Measurements from ENCODE around the gene COL1A1.

Gene COL1A1

DNA sequence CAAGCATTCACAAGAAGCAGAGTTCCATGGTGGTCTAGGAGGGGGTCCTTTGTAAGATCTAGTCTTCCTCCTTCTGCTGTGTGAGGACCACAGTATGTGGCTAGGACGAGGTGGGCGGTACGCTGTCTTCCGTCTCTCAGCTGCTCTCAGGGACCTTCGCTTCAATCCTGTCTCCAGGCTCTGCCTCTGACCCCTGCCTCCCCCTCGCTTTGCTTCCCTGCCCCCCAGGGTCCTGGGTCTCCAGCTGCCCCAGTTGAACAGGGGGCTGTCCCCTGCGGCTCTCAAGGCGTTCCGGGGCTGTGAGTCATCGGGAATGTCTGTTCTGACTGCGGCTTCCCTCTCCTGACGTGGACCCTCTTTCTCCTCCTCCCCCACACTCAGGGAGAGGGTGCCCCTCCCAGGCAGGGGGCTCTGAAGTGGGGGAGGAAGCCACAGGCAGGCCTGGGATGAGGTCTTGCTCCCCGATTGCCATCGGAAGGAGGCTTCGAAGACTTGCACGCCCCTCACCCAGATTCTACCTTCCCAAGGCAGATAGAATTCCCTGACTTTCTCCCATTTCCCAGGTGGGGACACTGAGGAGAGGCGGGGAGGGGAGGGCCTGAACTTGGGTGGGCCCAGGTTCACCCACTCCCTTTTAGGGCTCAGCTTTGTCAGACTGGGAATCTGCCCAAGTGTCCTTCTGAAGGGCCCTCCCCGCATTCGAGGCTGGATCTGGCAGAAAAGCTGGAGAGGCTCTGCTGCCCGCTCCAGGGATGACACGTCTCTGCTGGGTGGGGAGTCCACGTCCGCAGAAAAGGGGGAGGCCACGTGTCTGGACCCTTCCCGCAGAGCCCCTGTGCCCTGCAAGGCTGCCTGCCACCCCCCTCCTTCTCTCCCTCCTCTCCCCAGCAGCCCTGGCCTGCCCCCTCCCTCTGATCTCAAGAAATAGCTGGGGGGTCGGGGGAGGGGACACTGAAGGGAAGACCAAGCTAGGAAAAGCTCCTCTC, 9.1 kb upstream of the COL1A1 start:
- Histone ChIP-seq H3K36me3 (replicated peaks; ENCODE audit: insufficient read depth, low read length) (no peaks in the 10 kb centered on the region), H3K9me2 (replicated peaks; ENCODE audit: insufficient read depth, low read length) (no peaks in the 10 kb centered on the region), H2AFZ (ENCODE audit: low read length) (no peak overlapping the region), H3K79me2 (ENCODE audit: low read length) (no peaks in the 10 kb centered on the region), H3K9ac (ENCODE audit: low read length) (no peak overlapping the region), H4K20me1 (ENCODE audit: insufficient read depth, low read length) (no peaks in the 10 kb centered on the region), H3F3A (ENCODE audit: insufficient read depth, low read length) (no peaks in the 10 kb centered on the region), H3K4me3 (ENCODE audit: low read length) (no peak overlapping the region), H3K9me3 (replicated peaks; ENCODE audit: insufficient read depth, low read length) (no peaks in the 10 kb centered on the region), H3K4me2 (ENCODE audit: low read depth, low read length) (no peak overlapping the region), H3K4me1 (ENCODE audit: low read length) (peaks cover 11% of the 10 kb centered on the region), H3K27me3 (replicated peaks; ENCODE audit: insufficient read depth, low read length) (peaks cover 44% of the 10 kb centered on the region), H3K27ac (ENCODE audit: low read length) (no peak overlapping the region)
- TF ChIP-seq EZH2phosphoT487 (IDR thresholded peaks at IDR 0.05; ENCODE audit: low read length) (no peak), CTCF (IDR thresholded peaks at IDR 0.05; ENCODE audit: low read length) (no peak)
- no peak for DNase-seq

DNA sequence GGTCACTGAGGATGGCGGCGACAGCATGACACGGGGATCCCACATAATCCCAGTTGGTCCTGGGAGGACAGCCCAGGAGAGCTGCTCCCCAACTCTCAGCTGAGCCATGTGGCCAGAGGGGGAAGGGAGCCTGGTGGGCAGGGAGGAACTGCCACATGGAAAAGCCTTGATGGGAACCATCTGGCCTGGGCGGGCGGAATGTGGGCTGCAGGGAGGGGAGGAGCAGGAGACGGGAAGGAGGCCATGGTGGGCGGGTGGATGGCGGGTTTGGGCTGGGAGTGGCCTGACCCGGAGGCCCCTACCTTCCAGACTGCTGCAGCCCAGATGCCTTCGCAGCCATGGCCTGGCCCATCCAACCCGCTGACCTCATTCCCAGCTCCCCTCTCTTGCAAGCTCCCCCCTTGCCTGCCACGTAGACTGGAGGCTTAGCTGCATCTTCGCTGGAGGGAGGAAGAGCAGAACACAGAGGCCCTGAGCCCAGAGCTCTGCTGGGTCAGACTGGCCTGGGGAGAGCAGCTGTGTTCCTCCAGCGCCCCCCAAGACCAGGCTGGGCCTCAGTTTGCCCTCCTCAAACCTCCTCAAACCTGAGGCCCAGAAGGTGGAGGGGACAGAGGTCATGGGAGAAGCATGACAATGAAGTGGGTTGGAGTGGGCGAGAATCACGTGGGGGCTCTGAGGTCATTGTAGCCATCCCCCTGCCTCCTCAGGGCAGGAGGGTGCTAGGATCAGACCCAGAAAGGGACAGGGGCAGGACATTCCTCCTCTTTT, 8.2 kb upstream of the COL1A1 start:
- Histone ChIP-seq H3K4me1 (ENCODE audit: low read length) (peaks cover 11% of the 10 kb centered on the region), H3K9me2 (replicated peaks; ENCODE audit: insufficient read depth, low read length) (no peaks in the 10 kb centered on the region), H3K4me2 (ENCODE audit: low read depth, low read length) (no peak overlapping the region), H3K79me2 (ENCODE audit: low read length) (no peaks in the 10 kb centered on the region), H3K27me3 (replicated peaks; ENCODE audit: insufficient read depth, low read length) (peaks cover 53% of the 10 kb centered on the region), H4K20me1 (ENCODE audit: insufficient read depth, low read length) (no peaks in the 10 kb centered on the region), H3F3A (ENCODE audit: insufficient read depth, low read length) (no peaks in the 10 kb centered on the region), H3K9ac (ENCODE audit: low read length) (no peak overlapping the region), H3K4me3 (ENCODE audit: low read length) (no peak overlapping the region), H2AFZ (ENCODE audit: low read length) (no peak overlapping the region), H3K36me3 (replicated peaks; ENCODE audit: insufficient read depth, low read length) (no peaks in the 10 kb centered on the region), H3K27ac (ENCODE audit: low read length) (no peak overlapping the region), H3K9me3 (replicated peaks; ENCODE audit: insufficient read depth, low read length) (no peaks in the 10 kb centered on the region)
- TF ChIP-seq EZH2 (optimal IDR thresholded peaks at IDR 0.05; ENCODE audit: low read depth, low read length) (no peak), CTCF (IDR thresholded peaks at IDR 0.05; ENCODE audit: low read length) (no peak), EZH2phosphoT487 (IDR thresholded peaks at IDR 0.05; ENCODE audit: low read length) (no peak)
- DNase-seq, result no peak

GRCh38 chr17:50209133-50209471, 7.7 kb upstream of the COL1A1 start:
- H2AFZ ChIP-seq (ENCODE audit: low read length), result no peak overlapping the region
- no peak for DNase-seq
- H3F3A ChIP-seq (ENCODE audit: insufficient read depth, low read length), result no peaks in the 10 kb centered on the region
- H3K4me1 ChIP-seq (ENCODE audit: low read length), result peaks cover 11% of the 10 kb centered on the region
- H3K36me3 ChIP-seq (replicated peaks; ENCODE audit: insufficient read depth, low read length), result no peaks in the 10 kb centered on the region
- peaks cover 59% of the 10 kb centered on the region for H3K27me3 ChIP-seq (replicated peaks; ENCODE audit: insufficient read depth, low read length)
- no peak overlapping the region for H3K4me2 ChIP-seq (ENCODE audit: low read depth, low read length)
- TF ChIP-seq CTCF (IDR thresholded peaks at IDR 0.05; ENCODE audit: low read length), result no peak
- TF ChIP-seq EZH2 (optimal IDR thresholded peaks at IDR 0.05; ENCODE audit: low read depth, low read length), result no peak
- no peak for TF ChIP-seq EZH2phosphoT487 (IDR thresholded peaks at IDR 0.05; ENCODE audit: low read length)
- no peaks in the 10 kb centered on the region for H3K9me2 ChIP-seq (replicated peaks; ENCODE audit: insufficient read depth, low read length)
- no peak overlapping the region for H3K4me3 ChIP-seq (ENCODE audit: low read length)
- H4K20me1 ChIP-seq (ENCODE audit: insufficient read depth, low read length), result no peaks in the 10 kb centered on the region
- no peak overlapping the region for H3K27ac ChIP-seq (ENCODE audit: low read length)
- H3K9ac ChIP-seq (ENCODE audit: low read length), result no peak overlapping the region
- H3K79me2 ChIP-seq (ENCODE audit: low read length), result no peaks in the 10 kb centered on the region
- no peaks in the 10 kb centered on the region for H3K9me3 ChIP-seq (replicated peaks; ENCODE audit: insufficient read depth, low read length)
